ENCODE measurements around the gene TEX53. TPM values are rescaled to one million over a fixed set of nuclear protein-coding genes. Genes with fewer than 3 reads are reported as not detected.

TEX53 gene
- total and polyA plus RNA-seq, 12 donors = not detected

DNA sequence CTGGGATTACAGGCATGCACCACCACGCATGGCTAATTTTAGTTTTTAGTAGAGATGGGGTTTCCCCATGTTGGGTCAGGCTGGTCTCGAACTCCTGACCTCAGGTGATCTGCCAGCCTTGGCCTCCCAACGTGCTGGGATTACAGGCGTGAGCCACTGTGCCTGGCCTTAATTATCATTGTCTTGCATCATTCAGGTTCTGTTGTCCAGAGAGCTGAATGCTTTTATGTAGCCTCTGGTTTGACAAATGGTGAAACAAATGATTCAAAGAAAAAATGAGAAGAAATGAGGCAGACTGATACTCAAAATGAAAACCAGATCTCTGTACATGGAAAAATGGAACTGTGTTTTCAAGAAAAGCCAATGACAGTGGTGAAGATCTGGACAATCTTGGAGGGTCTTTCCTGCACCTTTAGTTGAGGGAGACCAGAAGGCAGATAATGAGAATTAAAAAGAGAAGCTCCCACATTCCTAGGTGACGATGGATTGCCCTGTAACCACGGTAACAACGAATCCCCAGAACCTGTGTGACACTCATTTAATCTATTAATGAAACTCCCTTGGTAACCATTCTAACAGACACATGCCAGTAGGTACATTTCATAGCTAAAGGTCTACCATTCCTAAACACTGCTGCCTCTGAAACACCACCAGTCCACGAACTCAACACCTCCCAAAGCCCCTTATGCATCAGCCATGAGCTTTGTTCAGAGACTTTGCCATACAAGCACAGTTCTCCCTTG lies 22.8 kb upstream of the TEX53 start:
- TF ChIP-seq, protein P1, sequence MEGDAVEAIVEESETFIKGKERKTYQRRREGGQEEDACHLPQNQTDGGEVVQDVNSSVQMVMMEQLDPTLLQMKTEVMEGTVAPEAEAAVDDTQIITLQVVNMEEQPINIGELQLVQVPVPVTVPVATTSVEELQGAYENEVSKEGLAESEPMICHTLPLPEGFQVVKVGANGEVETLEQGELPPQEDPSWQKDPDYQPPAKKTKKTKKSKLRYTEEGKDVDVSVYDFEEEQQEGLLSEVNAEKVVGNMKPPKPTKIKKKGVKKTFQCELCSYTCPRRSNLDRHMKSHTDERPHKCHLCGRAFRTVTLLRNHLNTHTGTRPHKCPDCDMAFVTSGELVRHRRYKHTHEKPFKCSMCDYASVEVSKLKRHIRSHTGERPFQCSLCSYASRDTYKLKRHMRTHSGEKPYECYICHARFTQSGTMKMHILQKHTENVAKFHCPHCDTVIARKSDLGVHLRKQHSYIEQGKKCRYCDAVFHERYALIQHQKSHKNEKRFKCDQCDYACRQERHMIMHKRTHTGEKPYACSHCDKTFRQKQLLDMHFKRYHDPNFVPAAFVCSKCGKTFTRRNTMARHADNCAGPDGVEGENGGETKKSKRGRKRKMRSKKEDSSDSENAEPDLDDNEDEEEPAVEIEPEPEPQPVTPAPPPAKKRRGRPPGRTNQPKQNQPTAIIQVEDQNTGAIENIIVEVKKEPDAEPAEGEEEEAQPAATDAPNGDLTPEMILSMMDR (IDR thresholded peaks at IDR 0.05) = no peak
- WGBS, 2 donors = 78 to 81% methylated on average over 8 of the region's 8 CpGs
- Histone ChIP-seq H3K4me1 (peaks cover 0 to 7% (median 0%) of the 10 kb centered on the region in 9 donors), H3K36me3 (no peaks in the 10 kb centered on the region), H3K27ac (no peak overlapping the region), H3K9me3 (no peaks in the 10 kb centered on the region), H3K27me3 (peaks cover 0 to 40% (median 24%) of the 10 kb centered on the region in 7 donors), H3K4me3 (no peak overlapping the region)
- no peak for ATAC-seq
- no peak for DNase-seq
- intact Hi-C loops (cut with DNase I) = loop anchor here in 3 of 10 donors (5.0 to 10.0 kb wide), 3 partner anchors 227 to 844 kb away; no protein-coding TSS in a partner anchor

DNA sequence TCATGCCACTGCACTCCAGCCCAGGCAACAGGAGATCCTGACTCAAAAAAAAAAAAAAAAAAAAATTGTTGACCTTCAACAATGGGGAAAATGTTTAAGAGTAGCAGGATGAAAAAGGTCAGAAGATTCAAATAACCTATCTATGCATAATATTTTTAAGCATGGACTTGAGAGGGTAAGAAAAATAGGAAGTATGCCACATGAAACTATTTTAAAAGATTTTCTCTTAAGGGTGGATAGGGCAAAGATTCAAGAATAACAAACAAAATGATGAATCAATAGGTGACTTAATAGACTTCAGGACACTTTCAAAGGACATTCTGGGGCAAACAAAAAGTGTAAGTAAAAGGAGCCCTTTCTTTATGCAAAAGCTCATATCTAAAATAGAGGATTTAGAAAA lies 21.2 kb upstream of the TEX53 start:
- no peaks in the 10 kb centered on the region for H3K36me3 ChIP-seq
- no peak overlapping the region for H3K4me3 ChIP-seq
- intact Hi-C loops (cut with DNase I) = loop anchor here in 3 of 10 donors (5.0 to 10.0 kb wide), 4 partner anchors 226 to 846 kb away; no protein-coding TSS in a partner anchor
- H3K27ac ChIP-seq = no peak overlapping the region
- TF ChIP-seq, protein P1 (IDR thresholded peaks at IDR 0.05) = no peak
- peaks cover 0 to 7% (median 0%) of the 10 kb centered on the region in 9 donors for H3K4me1 ChIP-seq
- no peaks in the 10 kb centered on the region for H3K9me3 ChIP-seq
- H3K27me3 ChIP-seq = peaks cover 0 to 44% (median 24%) of the 10 kb centered on the region in 7 donors
- DNase-seq = no peak
- ATAC-seq = no peak

DNA sequence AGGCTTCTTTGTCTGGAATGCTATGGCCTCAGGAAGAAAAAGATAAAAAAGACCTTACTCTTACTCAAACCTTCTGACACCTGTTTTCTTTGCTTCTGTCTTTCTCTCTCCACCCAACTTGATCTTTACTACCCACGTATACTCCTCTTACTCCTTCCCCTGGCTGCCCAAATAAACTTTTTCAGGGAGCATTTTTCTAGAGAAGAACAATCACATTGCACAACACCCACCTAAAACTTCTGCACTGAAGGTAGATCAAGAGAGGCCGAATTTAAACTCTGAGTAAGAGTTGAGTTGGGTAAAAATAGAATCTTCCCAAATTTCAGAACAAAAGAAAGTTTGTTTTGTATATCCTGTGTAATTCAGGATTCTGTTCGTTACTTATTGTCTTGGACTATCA lies 20.5 kb upstream of the TEX53 start:
- peaks cover 0 to 44% (median 24%) of the 10 kb centered on the region in 7 donors for H3K27me3 ChIP-seq
- no peak for ATAC-seq
- WGBS, 2 donors = 76 to 80% methylated on average over 3 of the region's 3 CpGs

DNA sequence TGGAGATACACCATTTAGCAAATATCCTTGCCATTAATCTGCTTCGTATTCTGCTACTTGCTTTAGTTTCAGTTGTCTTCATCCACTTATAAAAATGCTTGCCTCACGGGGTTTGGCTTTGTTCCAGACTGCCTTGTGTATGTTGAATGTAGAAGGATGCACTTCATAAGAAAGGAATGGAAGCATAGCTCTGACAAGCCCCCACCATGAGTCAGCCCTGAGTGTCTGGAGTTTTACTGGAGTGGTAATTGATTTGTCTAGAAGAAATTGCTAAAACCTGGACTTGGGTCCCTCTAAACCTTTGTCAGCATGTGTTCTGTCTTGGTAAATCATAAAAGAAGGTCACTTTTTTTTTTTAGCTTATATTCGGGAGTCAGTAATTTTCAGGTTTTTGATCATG lies 19.8 kb upstream of the TEX53 start:
- TF ChIP-seq, protein P1 (IDR thresholded peaks at IDR 0.05) = no peak
- Histone ChIP-seq H3K4me3 (no peak overlapping the region), H3K4me1 (peaks cover 0 to 7% (median 0%) of the 10 kb centered on the region in 9 donors), H3K36me3 (no peaks in the 10 kb centered on the region), H3K27me3 (peaks cover 0 to 44% (median 24%) of the 10 kb centered on the region in 7 donors), H3K9me3 (no peaks in the 10 kb centered on the region), H3K27ac (no peak overlapping the region)
- WGBS, 2 donors = 35 to 37% methylated on average over 3 of the region's 3 CpGs
- intact Hi-C loops (cut with DNase I) = loop anchor here in 3 of 10 donors (5.0 to 10.0 kb wide), 4 partner anchors 227 to 847 kb away; no protein-coding TSS in a partner anchor
- ATAC-seq = no peak
- DNase-seq = no peak

More for the DNA sequence above, 20.5 kb upstream of the TEX53 start:
- Histone ChIP-seq H3K27ac (no peak overlapping the region), H3K4me3 (no peak overlapping the region), H3K36me3 (no peaks in the 10 kb centered on the region), H3K4me1 (peaks cover 0 to 7% (median 0%) of the 10 kb centered on the region in 9 donors), H3K9me3 (no peaks in the 10 kb centered on the region)
- DNase-seq = no peak
- intact Hi-C loops (cut with DNase I) = loop anchor here in 3 of 10 donors (5.0 to 10.0 kb wide), 4 partner anchors 227 to 847 kb away; no protein-coding TSS in a partner anchor
- TF ChIP-seq, protein P1 (IDR thresholded peaks at IDR 0.05) = no peak
